ENCODE data around the gene LCN10. TPM values are rescaled to one million over a fixed set of nuclear protein-coding genes. Genes with fewer than 3 reads are reported as not detected.

LCN10 gene
- total and polyA plus RNA-seq, 4 experiments from 2014 or later: 0.22 to 1.3 (median 0.70) TPM

- DNase-seq: no peak
- ChIA-PET POLR2A (ENCODE audit: partially characterized antibody) (no interaction called here), CTCF (ENCODE audit: partially characterized antibody) (no interaction called here)
- Histone ChIP-seq H3K4me1 (ENCODE audit: insufficient read depth, low read length) (no peaks in the 10 kb centered on the region), H3K9me3 (ENCODE audit: control insufficient read depth in 1 of 2, low read length in 2 of 2) (no peaks in the 10 kb centered on the region), H3K36me3 (ENCODE audit: insufficient read depth, low read length) (no peaks in the 10 kb centered on the region), H3K27ac (ENCODE audit: low read depth, low read length) (no peak overlapping the region), H3K27me3 (ENCODE audit: insufficient read depth, low read length) (no peaks in the 10 kb centered on the region), H3K4me3 (ENCODE audit: low read length in 2 of 2) (no peak overlapping the region)
- Mint-ChIP-seq H3K36me3 (no peaks in the 10 kb centered on the region), H3K27me3 (peaks cover 0 to 8% of the 10 kb centered on the region in 2 donors), H3K27ac (peak overlapping the region in 1 of 7 donors; percentile 15), H3K4me3 (no peak overlapping the region), H3K4me1 (peaks cover 0 to 3% (median under 1%) of the 10 kb centered on the region in 4 donors), H3K9me3 (no peaks in the 10 kb centered on the region)
- intact Hi-C loops (cut with micrococcal nuclease): no loop called here
These were observed 50.3 kb downstream of the LCN10 start for GRCh38 chr9:136692185-136693134.

GRCh38 chr9:136691316-136692184 is 51.2 kb downstream of the LCN10 start:
- no peaks in the 10 kb centered on the region for H3K36me3 ChIP-seq (ENCODE audit: insufficient read depth, low read length)
- no peaks in the 10 kb centered on the region for H3K4me1 ChIP-seq (ENCODE audit: insufficient read depth, low read length)
- intact Hi-C loops (cut with micrococcal nuclease): no loop called here
- Mint-ChIP-seq H3K4me1 (peaks cover 0 to 3% (median 0%) of the 10 kb centered on the region in 4 donors), H3K27me3 (peaks cover 0 to 6% of the 10 kb centered on the region in 2 donors), H3K27ac (no peak overlapping the region), H3K36me3 (no peaks in the 10 kb centered on the region), H3K9me3 (no peaks in the 10 kb centered on the region), H3K4me3 (no peak overlapping the region)
- no peak overlapping the region for H3K27ac ChIP-seq (ENCODE audit: low read depth, low read length)
- ChIA-PET POLR2A (ENCODE audit: partially characterized antibody) (no interaction called here), CTCF (ENCODE audit: partially characterized antibody) (no interaction called here)
- H3K4me3 ChIP-seq (ENCODE audit: low read length in 2 of 2): no peak overlapping the region
- no peak for DNase-seq
- H3K9me3 ChIP-seq (ENCODE audit: control insufficient read depth in 1 of 2, low read length in 2 of 2): no peaks in the 10 kb centered on the region
- no peaks in the 10 kb centered on the region for H3K27me3 ChIP-seq (ENCODE audit: insufficient read depth, low read length)

- H3K4me1 Mint-ChIP-seq: peaks cover 0 to 9% (median 0%) of the 10 kb centered on the region in 4 donors
- Histone ChIP-seq H3K4me1 (ENCODE audit: insufficient read depth, low read length) (peaks cover 7% of the 10 kb centered on the region), H3K27me3 (ENCODE audit: insufficient read depth, low read length) (no peaks in the 10 kb centered on the region), H3K27ac (ENCODE audit: low read depth, low read length) (no peak overlapping the region), H3K9me3 (ENCODE audit: control insufficient read depth in 1 of 2, low read length in 2 of 2) (no peaks in the 10 kb centered on the region), H3K4me3 (ENCODE audit: low read length in 2 of 2) (no peak overlapping the region), H3K36me3 (ENCODE audit: insufficient read depth, low read length) (no peaks in the 10 kb centered on the region)
- H3K9me3 Mint-ChIP-seq: no peaks in the 10 kb centered on the region
- H3K36me3 Mint-ChIP-seq: no peaks in the 10 kb centered on the region
- no peak overlapping the region for H3K27ac Mint-ChIP-seq
- POLR2A ChIA-PET (ENCODE audit: partially characterized antibody): no interaction called here
- no peak overlapping the region for H3K4me3 Mint-ChIP-seq
- intact Hi-C loops (cut with micrococcal nuclease): no loop called here
- CTCF ChIA-PET (ENCODE audit: partially characterized antibody): no interaction called here
- peaks cover 0 to 6% of the 10 kb centered on the region in 2 donors for H3K27me3 Mint-ChIP-seq
- DNase-seq: no peak
These were observed 51.9 kb downstream of the LCN10 start for GRCh38 chr9:136690806-136691261.

GRCh38 chr9:136690104-136690805 is 52.5 kb downstream of the LCN10 start:
- Histone ChIP-seq H3K9me3 (ENCODE audit: control insufficient read depth in 1 of 2, low read length in 2 of 2) (no peaks in the 10 kb centered on the region), H3K4me3 (ENCODE audit: low read length in 2 of 2) (no peak overlapping the region), H3K4me1 (ENCODE audit: insufficient read depth, low read length) (peaks cover 11% of the 10 kb centered on the region), H3K27ac (ENCODE audit: low read depth, low read length) (no peak overlapping the region), H3K27me3 (ENCODE audit: insufficient read depth, low read length) (no peaks in the 10 kb centered on the region), H3K36me3 (ENCODE audit: insufficient read depth, low read length) (no peaks in the 10 kb centered on the region)
- Mint-ChIP-seq H3K27me3 (peaks cover 0 to 6% of the 10 kb centered on the region in 2 donors), H3K9me3 (no peaks in the 10 kb centered on the region), H3K27ac (peak overlapping the region in 1 of 7 donors; percentile 69), H3K4me1 (peaks cover 0 to 10% (median 0%) of the 10 kb centered on the region in 4 donors), H3K36me3 (no peaks in the 10 kb centered on the region), H3K4me3 (no peak overlapping the region)
- ChIA-PET CTCF (ENCODE audit: partially characterized antibody) (no interaction called here), POLR2A (ENCODE audit: partially characterized antibody) (interaction anchor here (0.6 kb wide), 1 partner anchor 310 kb away, joined by 5 read pairs; no protein-coding TSS in a partner anchor)
- DNase-seq: no peak
- intact Hi-C loops (cut with micrococcal nuclease): no loop called here

GRCh38 chr9:136689108-136689460 is 53.7 kb downstream of the LCN10 start:
- ChIA-PET POLR2A (ENCODE audit: partially characterized antibody) (interaction anchor here (0.6 kb wide), 1 partner anchor 150 kb away, joined by 4 read pairs; no protein-coding TSS in a partner anchor), CTCF (ENCODE audit: partially characterized antibody) (no interaction called here)
- H3K9me3 Mint-ChIP-seq: no peaks in the 10 kb centered on the region
- peaks cover 11% of the 10 kb centered on the region for H3K4me1 ChIP-seq (ENCODE audit: insufficient read depth, low read length)
- no peaks in the 10 kb centered on the region for H3K27me3 ChIP-seq (ENCODE audit: insufficient read depth, low read length)
- H3K36me3 Mint-ChIP-seq: no peaks in the 10 kb centered on the region
- H3K36me3 ChIP-seq (ENCODE audit: insufficient read depth, low read length): no peaks in the 10 kb centered on the region
- no peak for DNase-seq
- no peak overlapping the region for H3K27ac ChIP-seq (ENCODE audit: low read depth, low read length)
- peaks cover 0 to 10% (median under 1%) of the 10 kb centered on the region in 4 donors for H3K4me1 Mint-ChIP-seq
- H3K9me3 ChIP-seq (ENCODE audit: control insufficient read depth in 1 of 2, low read length in 2 of 2): no peaks in the 10 kb centered on the region
- peak overlapping the region in 5 of 8 donors; percentile 57 to 80 (median 69) for H3K4me3 Mint-ChIP-seq
- peaks cover 0 to 6% of the 10 kb centered on the region in 2 donors for H3K27me3 Mint-ChIP-seq
- intact Hi-C loops (cut with micrococcal nuclease): no loop called here
- H3K27ac Mint-ChIP-seq: peak overlapping the region in 1 of 7 donors; percentile 75
- no peak overlapping the region for H3K4me3 ChIP-seq (ENCODE audit: low read length in 2 of 2)

GRCh38 chr9:136688274-136689107 is 54.2 kb downstream of the LCN10 start:
- intact Hi-C loops (cut with micrococcal nuclease): no loop called here
- POLR2A ChIA-PET (ENCODE audit: partially characterized antibody): interaction anchor here (0.7 to 1.1 kb wide), 2 partner anchors 40 to 41 kb away, joined by 4 to 5 read pairs; no protein-coding TSS in a partner anchor

More at GRCh38 chr9:136688274-136689107, 54.2 kb downstream of the LCN10 start:
- Mint-ChIP-seq H3K27me3 (peaks cover 0 to 6% of the 10 kb centered on the region in 2 donors), H3K4me3 (peak overlapping the region; percentile 44 to 80 (median 61)), H3K4me1 (peaks cover 0 to 10% (median 3%) of the 10 kb centered on the region in 4 donors), H3K27ac (no peak overlapping the region), H3K9me3 (no peaks in the 10 kb centered on the region), H3K36me3 (no peaks in the 10 kb centered on the region)
- no peaks in the 10 kb centered on the region for H3K27me3 ChIP-seq (ENCODE audit: insufficient read depth, low read length)
- CTCF ChIA-PET (ENCODE audit: partially characterized antibody): no interaction called here
- no peaks in the 10 kb centered on the region for H3K9me3 ChIP-seq (ENCODE audit: control insufficient read depth in 1 of 2, low read length in 2 of 2)
- no peak overlapping the region for H3K27ac ChIP-seq (ENCODE audit: low read depth, low read length)
- H3K4me1 ChIP-seq (ENCODE audit: insufficient read depth, low read length): peaks cover 11% of the 10 kb centered on the region
- no peak for DNase-seq
- H3K36me3 ChIP-seq (ENCODE audit: insufficient read depth, low read length): no peaks in the 10 kb centered on the region
- no peak overlapping the region for H3K4me3 ChIP-seq (ENCODE audit: low read length in 2 of 2)
